PC-9 (cell line): ENCODE measurements around the gene C1orf87.

Source experiments
- CTCF ChIP-seq: fragments of 200-600 bp; sonication (generic); conservative IDR thresholded peaks from 2 replicates; pipeline ENCODE4 v1.6.1; 2017; ENCODE audit warnings: mixed run types, antibody characterized with exemption, mild to moderate bottlenecking, moderate library complexity
- EZH2 ChIP-seq: fragments of 200-600 bp; sonication (generic); IDR thresholded peaks from 2 replicates; pipeline ENCODE4 v1.8.0; 2017; ENCODE audit warnings: antibody characterized with exemption, low read depth

DNA sequence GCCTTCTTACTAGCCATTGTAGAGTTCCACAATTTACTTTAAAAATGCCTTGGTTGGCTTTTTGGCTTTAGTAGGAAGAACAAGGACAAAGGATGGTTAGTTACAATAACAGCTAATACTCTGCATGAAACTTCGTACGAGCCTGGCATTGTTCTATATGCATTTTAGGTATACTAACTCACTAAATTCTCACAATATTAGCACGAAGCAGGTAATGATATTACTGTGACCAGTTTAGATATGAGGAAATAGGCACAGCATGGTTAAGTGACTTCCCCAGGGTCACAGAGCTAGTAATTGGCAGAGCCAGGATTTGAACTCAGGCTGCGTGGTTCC, 96.5 kb downstream of the C1orf87 start:
- TF ChIP-seq CTCF (peak; percentile 13; the same call in 1 of the 2 replicates), EZH2 (no peak)
